DMS53 (cell line): ENCODE data around the gene LRPAP1.

Source experiments
- DNase-seq: peaks from one replicate; lab custom pipeline; 2025; lab: John Stamatoyannopoulos, UW

LRPAP1 gene

DNA sequence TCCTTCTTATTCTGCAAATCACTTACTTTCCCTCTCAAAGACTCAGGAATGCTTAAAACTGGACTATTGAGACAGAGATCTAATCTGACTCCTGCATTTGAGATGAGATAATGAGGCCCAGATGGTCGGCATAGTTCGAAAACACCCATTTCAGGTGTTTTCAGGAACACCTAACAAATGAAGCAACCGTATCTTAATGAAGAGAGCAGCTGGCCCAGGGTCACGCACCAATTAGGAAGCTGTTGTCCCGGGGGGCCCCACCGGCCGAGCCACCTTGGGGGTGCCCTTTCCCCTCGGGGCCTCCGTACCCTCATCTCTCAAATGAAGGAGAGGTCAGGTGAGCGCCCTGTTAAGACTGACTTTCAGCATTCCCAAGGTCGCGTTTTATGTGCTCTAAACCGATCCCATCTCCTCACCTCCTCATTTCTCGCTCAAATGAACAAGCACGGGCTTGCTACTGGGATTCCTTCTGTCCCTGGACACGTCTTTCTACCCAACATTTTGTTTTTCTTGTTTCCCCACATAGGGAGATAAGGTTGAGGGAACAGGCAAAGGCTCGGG lies 824 bp downstream of the LRPAP1 start:
- DNase-seq = peak; percentile 63

GRCh38 chr4:3530663-3531254 lies 1.5 kb downstream of the LRPAP1 start:
- no peak for DNase-seq

DNA sequence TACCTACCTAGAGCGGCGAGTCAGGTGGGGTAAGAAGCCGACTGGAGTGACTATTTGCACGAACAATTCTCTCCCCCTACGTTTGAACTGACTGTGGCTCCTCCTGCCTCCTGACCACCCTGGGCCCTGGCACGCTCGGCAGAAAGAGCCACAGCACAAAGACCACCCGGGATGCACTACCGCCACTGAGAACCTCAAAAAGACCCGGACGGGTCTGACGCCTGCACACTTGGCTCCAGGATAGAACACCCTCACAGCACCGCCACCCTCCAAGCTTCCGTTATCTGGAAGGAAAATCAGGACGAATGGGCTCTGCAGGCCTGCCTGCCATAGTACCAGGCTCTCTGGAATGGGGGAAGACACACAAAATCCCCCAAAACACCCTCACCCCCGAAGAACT lies 2.2 kb downstream of the LRPAP1 start:
- DNase-seq = no peak

DNA sequence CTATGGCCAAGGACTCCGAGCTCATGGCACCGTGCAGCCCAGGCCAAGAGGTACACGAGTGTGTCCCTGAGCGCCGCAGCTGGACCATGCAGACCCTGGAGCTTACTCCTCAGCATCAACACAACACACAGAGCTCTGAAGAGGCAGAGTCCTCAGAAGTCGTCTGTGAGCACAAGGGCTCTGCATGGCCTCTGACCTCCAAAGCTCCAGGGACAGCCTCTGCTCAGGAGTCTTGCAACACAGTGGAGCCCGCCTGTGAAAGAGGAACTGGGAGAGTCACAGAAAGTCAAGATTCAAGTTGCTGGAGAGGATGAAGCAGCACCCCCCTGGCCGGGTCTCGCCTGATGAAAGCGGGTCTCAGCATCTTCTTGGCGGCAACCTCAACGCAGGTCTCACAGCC lies 2.9 kb downstream of the LRPAP1 start:
- no peak for DNase-seq

DNA sequence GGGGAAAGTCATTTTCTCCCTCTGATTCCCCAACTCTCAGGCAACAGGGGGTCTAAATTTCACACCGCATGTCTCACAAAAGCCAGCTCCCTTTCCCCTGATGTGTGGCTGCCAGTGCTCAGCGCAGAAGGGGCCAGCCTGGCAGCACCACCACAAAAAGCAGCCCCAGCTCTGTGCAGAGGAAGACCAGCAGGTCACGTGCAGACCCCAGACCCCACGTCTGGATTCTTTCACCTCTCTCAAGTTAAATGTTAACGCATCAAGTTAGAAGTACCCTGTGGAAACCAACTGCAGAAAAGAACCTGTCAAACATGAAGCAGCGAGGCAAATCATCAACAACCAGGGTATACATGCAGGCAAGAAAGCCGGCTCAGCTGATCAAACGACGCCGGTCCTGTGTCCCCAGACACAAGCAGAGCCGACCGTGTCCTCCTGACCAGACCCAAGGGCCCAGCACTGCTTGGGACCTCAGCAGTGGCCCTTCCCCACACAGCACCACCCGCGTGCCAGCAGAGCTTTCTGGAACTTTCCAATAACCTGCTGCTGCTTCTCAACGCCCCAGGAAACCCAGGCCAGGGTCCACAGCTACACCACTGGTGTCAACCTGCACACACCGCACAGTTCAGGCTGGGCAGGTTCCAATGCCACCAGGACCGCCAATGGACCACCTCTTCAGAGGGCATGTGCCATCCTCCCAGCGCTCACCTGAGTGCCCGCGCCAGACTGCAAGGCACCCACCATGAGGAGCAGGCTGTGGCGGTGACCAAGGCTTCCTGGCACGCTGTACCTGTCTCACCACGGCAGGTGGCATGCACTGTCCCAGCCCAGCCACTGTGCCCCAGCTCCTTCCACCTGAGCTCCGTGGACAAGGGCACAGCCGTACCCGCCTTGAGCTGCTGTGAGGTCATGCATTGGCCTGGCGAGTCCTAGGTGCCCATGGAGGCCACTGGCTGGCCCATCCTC lies 4.0 kb downstream of the LRPAP1 start:
- DNase-seq = no peak

GRCh38 chr4:3527101-3527913 lies 4.9 kb downstream of the LRPAP1 start:
- DNase-seq = no peak

- DNase-seq = no peak
These were observed 5.8 kb downstream of the LRPAP1 start for GRCh38 chr4:3526456-3526855.

- no peak for DNase-seq
These were observed 6.4 kb downstream of the LRPAP1 start for GRCh38 chr4:3525532-3526430.

- DNase-seq = no peak
These were observed 7.3 kb downstream of the LRPAP1 start for GRCh38 chr4:3524920-3525319.

DNA sequence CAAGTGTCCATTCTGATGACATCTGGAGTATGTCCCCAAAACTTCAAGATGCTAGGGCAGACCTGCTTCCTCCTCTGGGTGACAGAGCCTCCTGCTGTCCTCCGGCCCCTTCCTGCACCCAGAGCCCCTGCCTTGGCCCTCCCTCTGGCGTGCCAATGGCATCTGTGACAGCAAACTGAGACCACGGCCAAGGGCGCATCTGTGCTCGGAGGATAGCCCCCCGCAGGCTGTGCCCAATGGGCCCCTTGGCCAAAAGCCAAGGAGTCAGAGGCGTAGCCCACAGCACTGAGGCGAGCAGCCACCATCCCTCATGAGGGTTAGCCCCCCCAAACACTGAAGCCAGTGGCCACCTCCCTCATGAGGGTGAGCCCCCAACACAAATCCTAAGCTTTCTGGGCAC lies 7.9 kb downstream of the LRPAP1 start:
- DNase-seq = no peak

- no peak for DNase-seq
These were observed 8.5 kb downstream of the LRPAP1 start for GRCh38 chr4:3523628-3524221.

- DNase-seq = no peak
These were observed 9.0 kb downstream of the LRPAP1 start for GRCh38 chr4:3523146-3523627.

DNA sequence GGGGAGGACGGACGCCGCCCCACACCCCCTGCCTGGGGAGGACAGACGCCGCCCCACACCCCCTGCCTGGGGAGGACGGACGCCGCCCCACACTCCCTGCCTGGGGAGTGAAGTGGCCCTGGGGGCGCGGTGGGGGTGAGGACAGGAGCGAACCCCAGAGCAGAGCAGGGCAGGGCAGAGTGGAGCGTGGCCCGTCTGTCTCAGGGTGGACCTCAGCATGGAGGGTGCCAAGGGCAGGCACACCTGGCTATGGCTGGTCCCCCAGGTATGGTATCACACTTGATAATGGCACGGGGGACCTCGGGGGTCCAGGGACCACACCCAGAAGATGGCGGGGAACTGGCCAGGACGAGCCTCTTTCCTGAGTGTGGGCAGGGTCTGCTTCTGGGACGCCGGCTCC lies 9.6 kb downstream of the LRPAP1 start:
- DNase-seq = no peak

DNA sequence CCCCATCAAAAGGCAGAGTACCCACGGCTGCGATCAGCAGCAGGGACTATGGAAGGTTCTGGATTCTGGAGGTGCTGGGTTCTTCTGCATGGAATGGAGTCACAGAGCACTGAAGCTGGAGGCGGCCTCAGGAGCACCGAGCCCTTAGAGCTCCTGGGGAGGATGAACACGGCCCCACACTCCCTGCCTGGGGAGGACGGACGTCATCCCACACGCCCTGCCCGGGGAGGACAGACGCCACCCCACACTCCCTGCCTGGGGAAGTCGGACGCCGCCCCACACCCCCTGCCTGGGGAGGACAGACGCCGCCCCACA lies 9.9 kb downstream of the LRPAP1 start:
- no peak for DNase-seq

- DNase-seq = no peak
These were observed 10.4 kb downstream of the LRPAP1 start for GRCh38 chr4:3521621-3522325.

- DNase-seq = no peak
These were observed 11.2 kb downstream of the LRPAP1 start for GRCh38 chr4:3520796-3521600.

DNA sequence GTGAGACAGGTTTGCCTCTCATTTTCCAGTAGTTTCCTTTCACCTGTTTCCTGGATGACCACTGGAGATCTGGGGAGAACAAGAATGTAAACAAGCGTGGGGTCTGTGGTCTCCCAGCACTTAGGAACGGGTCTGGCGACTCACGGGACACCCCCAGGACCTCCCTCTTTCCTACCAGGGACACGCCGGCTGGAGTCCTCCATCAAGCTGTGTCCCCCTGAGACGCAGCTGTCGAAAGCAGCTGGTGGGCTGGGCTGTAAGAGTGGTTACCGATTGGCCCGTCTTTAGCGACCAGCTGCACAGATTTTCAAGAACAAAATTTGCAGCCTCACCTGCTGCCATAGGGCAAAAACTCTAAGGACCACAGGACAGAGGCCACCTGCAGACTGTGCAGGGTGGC lies 11.9 kb downstream of the LRPAP1 start:
- DNase-seq = no peak

GRCh38 chr4:3519468-3520264 lies 12.6 kb downstream of the LRPAP1 start:
- no peak for DNase-seq

GRCh38 chr4:3518941-3519340 lies 13.3 kb downstream of the LRPAP1 start:
- DNase-seq = no peak
